Measurements from ENCODE around the gene ERP44. TPM values are rescaled to one million over a fixed set of nuclear protein-coding genes. Genes with fewer than 3 reads are reported as not detected.

The ERP44 gene
- total RNA-seq, 1 donor from 2014 or later, result 15.6 TPM

DNA sequence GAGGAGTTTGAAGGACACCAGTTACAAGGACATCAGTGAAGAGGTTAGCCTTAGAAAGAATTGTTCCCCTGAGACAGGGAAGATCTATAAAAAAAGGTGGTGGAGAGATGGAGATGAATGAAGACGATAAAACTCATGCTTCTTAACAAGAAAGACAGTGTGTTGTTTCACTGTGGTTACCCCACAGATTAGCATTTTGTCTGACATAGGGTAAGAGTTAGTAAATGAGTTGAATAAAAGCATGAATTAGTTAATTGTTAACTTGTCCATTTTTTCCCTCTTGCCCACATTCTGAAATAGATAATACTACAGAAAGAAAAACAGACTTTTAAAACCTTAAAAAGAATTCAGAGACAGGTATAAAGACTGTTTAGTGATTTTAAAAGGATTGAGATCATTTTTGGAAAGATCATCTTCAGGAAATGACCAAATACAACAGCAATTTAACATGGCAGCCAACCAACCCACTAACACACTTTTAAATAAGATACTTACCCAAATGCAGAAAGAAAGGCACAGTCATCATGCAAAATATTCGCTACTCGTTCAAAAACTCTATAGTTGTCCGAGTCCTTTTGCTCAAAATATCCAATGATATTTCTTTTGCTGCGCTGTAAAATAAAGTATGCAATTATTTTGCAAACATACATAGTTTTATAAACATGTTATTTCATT, 78.5 kb downstream of the ERP44 start:
- TF ChIP-seq, protein P1, sequence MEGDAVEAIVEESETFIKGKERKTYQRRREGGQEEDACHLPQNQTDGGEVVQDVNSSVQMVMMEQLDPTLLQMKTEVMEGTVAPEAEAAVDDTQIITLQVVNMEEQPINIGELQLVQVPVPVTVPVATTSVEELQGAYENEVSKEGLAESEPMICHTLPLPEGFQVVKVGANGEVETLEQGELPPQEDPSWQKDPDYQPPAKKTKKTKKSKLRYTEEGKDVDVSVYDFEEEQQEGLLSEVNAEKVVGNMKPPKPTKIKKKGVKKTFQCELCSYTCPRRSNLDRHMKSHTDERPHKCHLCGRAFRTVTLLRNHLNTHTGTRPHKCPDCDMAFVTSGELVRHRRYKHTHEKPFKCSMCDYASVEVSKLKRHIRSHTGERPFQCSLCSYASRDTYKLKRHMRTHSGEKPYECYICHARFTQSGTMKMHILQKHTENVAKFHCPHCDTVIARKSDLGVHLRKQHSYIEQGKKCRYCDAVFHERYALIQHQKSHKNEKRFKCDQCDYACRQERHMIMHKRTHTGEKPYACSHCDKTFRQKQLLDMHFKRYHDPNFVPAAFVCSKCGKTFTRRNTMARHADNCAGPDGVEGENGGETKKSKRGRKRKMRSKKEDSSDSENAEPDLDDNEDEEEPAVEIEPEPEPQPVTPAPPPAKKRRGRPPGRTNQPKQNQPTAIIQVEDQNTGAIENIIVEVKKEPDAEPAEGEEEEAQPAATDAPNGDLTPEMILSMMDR (IDR thresholded peaks at IDR 0.05; ENCODE audit: borderline replicate concordance), result no peak
- Histone ChIP-seq H3K9me3 (replicated peaks) (peaks cover 7% of the 10 kb centered on the region), H3K4me1 (no peaks in the 10 kb centered on the region), H3K27me3 (ENCODE audit: low read depth) (no peaks in the 10 kb centered on the region), H3K27ac (replicated peaks) (no peak overlapping the region), H3K4me3 (no peak overlapping the region), H3K36me3 (peaks cover 65% of the 10 kb centered on the region)
- no peak for DNase-seq
- intact Hi-C loops (cut with micrococcal nuclease), result loop anchor here (10.0 kb wide), 1 partner anchor 205 kb away; no protein-coding TSS in a partner anchor

DNA sequence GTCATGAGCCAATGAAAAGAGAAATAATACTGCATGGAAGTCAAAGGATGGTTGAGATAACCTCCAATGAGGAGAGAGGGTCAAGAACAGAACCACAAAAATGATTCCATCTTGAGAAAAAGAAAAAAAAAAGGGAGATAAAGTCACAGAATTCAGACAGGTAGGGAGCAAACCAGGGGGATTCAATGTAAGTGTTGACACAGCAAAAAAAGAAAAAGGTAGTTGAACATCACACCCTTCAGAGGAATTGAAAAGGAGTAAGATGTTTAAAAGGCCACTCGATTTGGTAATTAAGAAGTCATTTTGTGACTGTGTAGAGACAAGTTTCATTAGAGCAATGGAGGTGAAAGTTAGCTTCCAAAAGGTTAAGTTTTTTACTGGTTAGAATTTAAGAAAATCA, 79.3 kb downstream of the ERP44 start:
- no peak overlapping the region for H3K4me3 ChIP-seq
- H3K27ac ChIP-seq (replicated peaks), result no peak overlapping the region
- H3K4me1 ChIP-seq, result no peaks in the 10 kb centered on the region
- DNase-seq, result no peak
- intact Hi-C loops (cut with micrococcal nuclease), result no loop called here
- H3K9me3 ChIP-seq (replicated peaks), result no peaks in the 10 kb centered on the region
- no peaks in the 10 kb centered on the region for H3K27me3 ChIP-seq (ENCODE audit: low read depth)
- TF ChIP-seq, protein P1 (IDR thresholded peaks at IDR 0.05; ENCODE audit: borderline replicate concordance), result no peak
- peaks cover 64% of the 10 kb centered on the region for H3K36me3 ChIP-seq

DNA sequence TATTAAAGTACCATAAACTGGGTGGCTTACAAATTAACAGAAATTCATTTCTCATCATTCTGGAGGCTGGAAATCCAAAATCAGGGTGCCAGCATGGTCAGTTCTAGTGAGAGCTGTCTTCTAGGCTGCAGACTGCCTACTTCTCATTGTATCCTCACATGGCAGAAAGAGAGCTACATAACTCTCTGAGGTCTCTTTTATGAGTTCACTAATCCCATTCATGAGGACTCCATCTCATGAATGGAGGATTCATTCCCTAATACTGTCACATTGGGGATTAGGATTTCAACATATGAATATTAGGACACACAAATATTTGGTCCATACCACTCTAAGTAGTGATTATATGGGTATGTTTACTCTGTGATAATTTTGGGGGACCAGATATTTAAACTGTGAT, 84.0 kb downstream of the ERP44 start:
- Histone ChIP-seq H3K27me3 (ENCODE audit: low read depth) (no peaks in the 10 kb centered on the region), H3K4me1 (no peaks in the 10 kb centered on the region), H3K27ac (replicated peaks) (no peak overlapping the region), H3K36me3 (peaks cover 86% of the 10 kb centered on the region), H3K4me3 (no peak overlapping the region), H3K9me3 (replicated peaks) (peaks cover 18% of the 10 kb centered on the region)
- intact Hi-C loops (cut with micrococcal nuclease), result no loop called here
- TF ChIP-seq, protein P1 (IDR thresholded peaks at IDR 0.05; ENCODE audit: borderline replicate concordance), result no peak
- DNase-seq, result no peak

DNA sequence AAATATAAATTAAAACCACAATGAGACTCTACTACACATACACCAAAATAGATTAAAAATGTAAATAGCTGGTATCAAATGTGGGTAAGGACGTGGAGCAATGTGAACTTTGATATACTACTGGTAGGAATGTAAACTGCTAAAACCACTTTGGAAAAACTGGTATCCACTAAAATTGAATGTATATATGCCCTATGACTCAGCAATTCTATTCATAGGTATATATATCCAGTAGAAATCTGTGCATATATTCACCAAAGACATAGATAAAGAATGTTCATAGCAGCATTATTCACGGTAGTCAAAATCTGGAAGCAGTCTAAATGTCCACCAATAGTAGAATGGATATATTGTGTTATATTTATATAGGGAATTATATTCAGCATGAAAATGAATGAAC, 85.2 kb downstream of the ERP44 start:
- TF ChIP-seq, protein P1 (IDR thresholded peaks at IDR 0.05; ENCODE audit: borderline replicate concordance), result no peak
- intact Hi-C loops (cut with micrococcal nuclease), result no loop called here
- no peak for DNase-seq
- Histone ChIP-seq H3K9me3 (replicated peaks) (peaks cover 18% of the 10 kb centered on the region), H3K4me3 (no peak overlapping the region), H3K27ac (replicated peaks) (no peak overlapping the region), H3K4me1 (no peaks in the 10 kb centered on the region), H3K27me3 (ENCODE audit: low read depth) (no peaks in the 10 kb centered on the region), H3K36me3 (peaks cover 76% of the 10 kb centered on the region)

DNA sequence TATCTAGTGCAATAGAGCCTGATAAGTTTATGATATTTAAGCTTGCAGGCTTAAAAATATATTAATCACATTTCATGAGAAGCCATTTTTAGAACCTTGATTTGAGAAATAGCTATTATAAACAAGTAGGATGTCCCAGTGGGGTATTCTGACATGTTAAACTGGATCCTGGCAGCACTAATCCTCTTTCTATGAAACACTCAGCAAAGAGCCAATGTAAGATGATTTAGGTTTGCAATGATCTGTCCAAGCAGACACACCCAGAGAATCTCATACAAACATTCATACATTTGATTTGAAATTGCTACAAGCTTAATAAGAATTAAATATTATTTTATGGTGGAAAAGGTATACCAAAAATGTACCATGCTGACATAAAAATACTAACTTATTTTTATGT, 86.5 kb downstream of the ERP44 start:
- no peaks in the 10 kb centered on the region for H3K4me1 ChIP-seq
- TF ChIP-seq, protein P1 (IDR thresholded peaks at IDR 0.05; ENCODE audit: borderline replicate concordance), result no peak
- H3K27ac ChIP-seq (replicated peaks), result no peak overlapping the region
- intact Hi-C loops (cut with micrococcal nuclease), result no loop called here
- H3K36me3 ChIP-seq, result peaks cover 63% of the 10 kb centered on the region
- no peak overlapping the region for H3K4me3 ChIP-seq
- no peaks in the 10 kb centered on the region for H3K27me3 ChIP-seq (ENCODE audit: low read depth)
- H3K9me3 ChIP-seq (replicated peaks), result peaks cover 18% of the 10 kb centered on the region
- DNase-seq, result no peak

All from left ventricle myocardium inferior (tissue), 1 donor.